ENCODE measurements around the gene DIPK1C. TPM values are rescaled to one million over a fixed set of nuclear protein-coding genes. Genes with fewer than 3 reads are reported as not detected.

DIPK1C gene
- total RNA-seq, 2 experiments from 2014 or later = not detected

GRCh38 chr18:74495581-74496507, 38.7 kb upstream of the DIPK1C start, which contains the start of gene CNDP2:
TSS of gene CNDP2 (plus strand) at chr18:74496363. CDS start at chr18:74499974, 3,611 bp downstream.
- intact Hi-C loops (cut with DNase I, micrococcal nuclease) = loop anchor here (1.0 to 10.0 kb wide), 4 partner anchors 37 to 1989 kb away; partner anchors contain the start of gene TSHZ1 (in 1 of the 2)
- H3K36me3 Mint-ChIP-seq (ENCODE audit: low read depth) = peaks cover 39% of the 10 kb centered on the region
- POLR2A ChIA-PET = interaction anchor here (1.2 to 4.8 kb wide), 10 partner anchors 25 to 713 kb away, joined by 3 to 69 read pairs (median 8); partner anchors contain the start of genes PTGR3 and ZNF407

GRCh38 chr18:74494514-74494913, 37.4 kb upstream of the DIPK1C start:
- Mint-ChIP-seq H3K4me3 (peak overlapping the region; percentile 73), H3K4me1 (ENCODE audit: low read depth) (peaks cover 48% of the 10 kb centered on the region), H3K36me3 (ENCODE audit: low read depth) (peaks cover 28% of the 10 kb centered on the region), H3K9me3 (no peaks in the 10 kb centered on the region), H3K27me3 (no peaks in the 10 kb centered on the region), H3K27ac (peak overlapping the region; percentile 97)
- ATAC-seq (ENCODE audit: poor library complexity) = no peak
- Histone ChIP-seq H3K4me3 (ENCODE audit: low read length) (no peak overlapping the region), H3K9me3 (ENCODE audit: control insufficient read depth in 1 of 2, insufficient read depth in 1 of 2, low read length in 2 of 2) (peaks cover 0 to 4% of the 10 kb centered on the region in 2 experiments), H3K4me1 (ENCODE audit: insufficient read depth, low read length) (peaks cover 33% of the 10 kb centered on the region), H3K27me3 (ENCODE audit: control insufficient read depth in 1 of 2, insufficient read depth in 2 of 2, low read length in 2 of 2) (no peaks in the 10 kb centered on the region), H3K27ac (ENCODE audit: low read depth in 1 of 2, low read length in 2 of 2) (no peak overlapping the region), H3K36me3 (ENCODE audit: insufficient read depth, low read length) (no peaks in the 10 kb centered on the region)
- intact Hi-C loops (cut with DNase I, micrococcal nuclease) = loop anchor here in 1 of 2 experiments (10.0 kb wide), 1 partner anchor 1990 kb away; no protein-coding TSS in a partner anchor
- ChIA-PET CTCF (interaction anchor here (1.6 to 5.7 kb wide), 4 partner anchors 11 to 184 kb away, joined by 5 to 147 read pairs (median 10); no protein-coding TSS in a partner anchor), POLR2A (interaction anchor here (4.7 to 4.8 kb wide), 2 partner anchors 120 to 140 kb away, joined by 69 read pairs; no protein-coding TSS in a partner anchor)
- no peak for TF ChIP-seq CTCF (IDR thresholded peaks at IDR 0.05)
- no peak for DNase-seq

More at GRCh38 chr18:74495581-74496507, 38.7 kb upstream of the DIPK1C start, which contains the start of gene CNDP2:
- H3K27me3 Mint-ChIP-seq = no peaks in the 10 kb centered on the region
- Histone ChIP-seq H3K4me3 (ENCODE audit: low read length) (peak within 1 kb of the TSS; percentile 80), H3K36me3 (ENCODE audit: insufficient read depth, low read length) (no peaks in the 10 kb centered on the region), H3K27ac (ENCODE audit: low read depth in 1 of 2, low read length in 2 of 2) (peak within 1 kb of the TSS; percentile 78 to 86), H3K9me3 (ENCODE audit: control insufficient read depth in 1 of 2, insufficient read depth in 1 of 2, low read length in 2 of 2) (peaks cover 0 to 4% of the 10 kb centered on the region in 2 experiments), H3K27me3 (ENCODE audit: control insufficient read depth in 1 of 2, insufficient read depth in 2 of 2, low read length in 2 of 2) (no peaks in the 10 kb centered on the region), H3K4me1 (ENCODE audit: insufficient read depth, low read length) (peaks cover 41% of the 10 kb centered on the region)
- H3K27ac Mint-ChIP-seq = peak within 1 kb of the TSS; percentile 97
- TF ChIP-seq CTCF (IDR thresholded peaks at IDR 0.05) = no peak
- DNase-seq = peak; percentile 91 to 100 (median 98)
- peak within 1 kb of the TSS; percentile 99 for H3K4me3 Mint-ChIP-seq
- peaks cover 61% of the 10 kb centered on the region for H3K4me1 Mint-ChIP-seq (ENCODE audit: low read depth)
- ATAC-seq (ENCODE audit: poor library complexity) = peak; percentile 63
- no peaks in the 10 kb centered on the region for H3K9me3 Mint-ChIP-seq
- CTCF ChIA-PET = interaction anchor here (0.6 to 5.7 kb wide), 5 partner anchors 8 to 185 kb away, joined by 3 to 147 read pairs (median 4); no protein-coding TSS in a partner anchor

- H3K36me3 Mint-ChIP-seq (ENCODE audit: low read depth) = peaks cover 21% of the 10 kb centered on the region
Measured at GRCh38 chr18:74493689-74494088, 36.6 kb upstream of the DIPK1C start.

More at GRCh38 chr18:74493689-74494088, 36.6 kb upstream of the DIPK1C start:
- no peaks in the 10 kb centered on the region for H3K27me3 ChIP-seq (ENCODE audit: control insufficient read depth in 1 of 2, insufficient read depth in 2 of 2, low read length in 2 of 2)
- ChIA-PET POLR2A (interaction anchor here (0.5 to 4.8 kb wide), 10 partner anchors 85 to 183 kb away, joined by 3 to 69 read pairs (median 3); no protein-coding TSS in a partner anchor), CTCF (interaction anchor here (0.6 to 5.7 kb wide), 25 partner anchors 11 to 337 kb away, joined by 3 to 147 read pairs (median 4); partner anchors contain the start of gene CYB5A)
- Mint-ChIP-seq H3K4me1 (ENCODE audit: low read depth) (peaks cover 39% of the 10 kb centered on the region), H3K9me3 (no peaks in the 10 kb centered on the region), H3K4me3 (peak overlapping the region; percentile 68), H3K27ac (peak overlapping the region; percentile 97), H3K27me3 (no peaks in the 10 kb centered on the region)
- H3K9me3 ChIP-seq (ENCODE audit: control insufficient read depth in 1 of 2, insufficient read depth in 1 of 2, low read length in 2 of 2) = peaks cover 0 to 4% of the 10 kb centered on the region in 2 experiments
- no peaks in the 10 kb centered on the region for H3K36me3 ChIP-seq (ENCODE audit: insufficient read depth, low read length)
- peaks cover 27% of the 10 kb centered on the region for H3K4me1 ChIP-seq (ENCODE audit: insufficient read depth, low read length)
- intact Hi-C loops (cut with DNase I, micrococcal nuclease) = loop anchor here (1.0 to 10.0 kb wide), 7 partner anchors 57 to 1991 kb away; no protein-coding TSS in a partner anchor
- peak; percentile 45 to 89 (median 60) for DNase-seq
- H3K4me3 ChIP-seq (ENCODE audit: low read length) = no peak overlapping the region
- TF ChIP-seq CTCF (IDR thresholded peaks at IDR 0.05) = peak; percentile 84
- peak; percentile 64 for ATAC-seq (ENCODE audit: poor library complexity)
- H3K27ac ChIP-seq (ENCODE audit: low read depth in 1 of 2, low read length in 2 of 2) = no peak overlapping the region
